Suprapubic skin (tissue), 3 donors: ENCODE measurements around the gene CACNA2D4.

Experiments used
- CTCF ChIP-seq, 2 donors: fragments of 200-600 bp in 1 of 2; fragments of 450-650 bp in 1 of 2; sonication (generic) in 1 of 2; IDR thresholded peaks; one replicate each; pipeline ENCODE4 v1.5.1; 2016 to 2019; ENCODE audit warnings: antibody characterized with exemption in 2 of 2, mild to moderate bottlenecking in 1 of 2, moderate library complexity in 1 of 2
- EP300 ChIP-seq: sonication (generic); formaldehyde crosslinking; IDR thresholded peaks from one replicate; pipeline ENCODE4 v1.6.1; 2017; ENCODE audit warnings: antibody characterized with exemption

GRCh38 chr12:1758376-1758775 lies 160.1 kb downstream of the CACNA2D4 start:
- TF ChIP-seq EP300 (no peak), CTCF (IDR thresholded peaks at IDR 0.05) (no peak)
